Coronary artery (tissue), 2 donors: Measurements from ENCODE around the gene PDE4DIP.
"Not testable (repeated sequence)": the region's sequence is repeated elsewhere in the genome, so short reads cannot be mapped to it uniquely, and the experiment has no call there.

Experiments
- DNase-seq: peaks from one replicate; pipeline ENCODE4 v3.0.0-alpha.2; 2017; ENCODE audit warnings: low spot score
- H3K27ac ChIP-seq, 2 donors: fragments of 200-600 bp; sonication (generic); one replicate each; pipeline ENCODE4 v1.5.1; 2016 to 2019
- H3K4me3 ChIP-seq: fragments of 200-600 bp; sonication (generic); 2 replicates; pipeline ENCODE4 v1.5.1; 2016; ENCODE audit warnings: mild to moderate bottlenecking, moderate library complexity

PDE4DIP gene

DNA sequence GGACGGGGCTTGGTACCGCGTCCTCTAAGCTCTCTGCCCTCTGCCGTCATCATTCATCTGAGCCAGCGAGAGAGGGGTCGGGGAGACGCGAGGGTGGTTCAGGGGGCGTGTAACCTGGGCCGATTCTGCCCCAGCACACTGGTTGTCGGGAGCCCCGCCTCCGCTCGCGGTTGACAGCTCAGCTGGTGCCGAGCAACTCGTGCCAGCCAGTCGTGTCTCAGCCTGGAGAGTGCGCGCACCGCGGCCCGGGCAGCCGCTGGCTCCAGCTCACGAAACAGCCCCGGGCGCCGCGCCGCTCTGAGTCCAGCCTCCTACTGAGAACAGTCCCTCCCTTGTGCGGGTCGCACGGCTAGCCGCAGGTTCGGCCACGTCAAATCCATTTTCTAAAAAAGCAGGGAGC lies at the start of gene PDE4DIP:
TSS of gene PDE4DIP (plus strand) at position 209 of the 400 bp plus-strand sequence. CDS start 347 bp downstream, outside the sequence.
- not testable (repeated sequence) for H3K27ac ChIP-seq, DNase-seq, H3K4me3 ChIP-seq

- not testable (repeated sequence) for H3K27ac ChIP-seq
These were observed 35.8 kb upstream of the PDE4DIP start for GRCh38 chr1:148808268-148808928.

GRCh38 chr1:148808929-148809283 lies 35.3 kb upstream of the PDE4DIP start:
- H3K4me3 ChIP-seq, DNase-seq, H3K27ac ChIP-seq: not testable (repeated sequence)

More at GRCh38 chr1:148808268-148808928, 35.8 kb upstream of the PDE4DIP start:
- H3K4me3 ChIP-seq, DNase-seq: not testable (repeated sequence)

DNA sequence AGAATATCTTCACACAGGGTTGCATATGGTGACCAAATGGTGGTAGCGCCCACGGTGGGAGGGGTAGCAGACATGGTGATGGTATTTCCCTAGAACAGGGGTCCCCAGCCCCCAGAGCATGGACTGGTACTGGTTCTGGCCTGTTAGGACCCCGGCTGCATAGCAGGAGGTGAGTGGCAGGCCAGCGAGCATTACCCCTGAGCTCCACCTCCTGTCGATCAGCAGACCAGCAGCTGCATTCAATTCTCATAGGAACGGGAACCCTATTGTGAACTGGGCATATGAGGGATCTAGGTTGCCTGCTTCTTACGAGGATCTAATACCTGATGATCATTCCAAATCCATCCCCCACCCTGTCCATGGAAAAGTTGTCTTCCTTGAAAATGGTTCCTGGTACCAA lies 22.0 kb upstream of the PDE4DIP start:
- H3K27ac ChIP-seq, H3K4me3 ChIP-seq, DNase-seq: not testable (repeated sequence)

- H3K4me3 ChIP-seq, DNase-seq, H3K27ac ChIP-seq: not testable (repeated sequence)
These were observed 20.4 kb upstream of the PDE4DIP start for GRCh38 chr1:148823822-148824221.

DNA sequence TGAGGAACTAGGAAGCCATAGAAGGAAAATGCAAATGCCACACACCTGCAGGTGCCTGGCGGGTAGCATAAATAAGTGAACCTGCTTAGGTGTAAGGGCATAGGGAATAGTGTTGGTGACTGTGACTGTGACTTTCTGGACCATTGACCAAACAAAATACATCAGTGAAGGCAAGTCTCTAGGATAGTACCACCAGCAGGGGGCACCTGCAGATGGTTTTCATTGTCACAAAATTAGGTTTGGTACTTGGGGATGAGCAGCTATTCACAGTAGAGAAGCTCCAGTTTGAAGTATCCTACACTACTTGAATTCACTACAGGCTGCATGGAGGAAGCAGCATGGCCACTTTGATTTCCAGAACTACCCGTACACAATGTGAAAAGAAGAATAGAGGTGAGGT lies 19.2 kb upstream of the PDE4DIP start:
- H3K27ac ChIP-seq, DNase-seq, H3K4me3 ChIP-seq: not testable (repeated sequence)

- H3K4me3 ChIP-seq, H3K27ac ChIP-seq, DNase-seq: not testable (repeated sequence)
These were observed 15.7 kb upstream of the PDE4DIP start for GRCh38 chr1:148828531-148828930.

- not testable (repeated sequence) for H3K27ac ChIP-seq, DNase-seq, H3K4me3 ChIP-seq
These were observed 15.3 kb upstream of the PDE4DIP start for GRCh38 chr1:148828962-148829361.

DNA sequence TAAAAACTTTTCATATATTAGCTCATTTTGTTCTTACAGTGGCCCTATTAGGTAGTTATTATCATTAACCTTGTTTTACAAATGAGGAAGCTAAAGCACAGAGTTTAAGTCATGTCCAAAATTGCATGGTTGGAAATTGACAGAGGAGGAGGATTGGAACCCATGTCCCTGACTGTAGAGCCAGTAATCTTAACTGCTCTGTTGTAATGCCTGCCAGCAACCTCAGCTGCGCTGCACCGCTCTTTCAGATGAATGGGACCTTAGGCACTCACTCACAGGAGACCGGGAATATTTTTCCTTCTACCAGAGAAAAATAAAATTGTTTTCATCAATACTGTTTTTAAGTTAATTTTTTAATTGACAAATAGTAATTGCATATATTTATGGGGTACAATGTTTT lies 14.9 kb upstream of the PDE4DIP start:
- not testable (repeated sequence) for H3K4me3 ChIP-seq, DNase-seq, H3K27ac ChIP-seq

- not testable (repeated sequence) for H3K4me3 ChIP-seq, DNase-seq, H3K27ac ChIP-seq
These were observed 3.0 kb upstream of the PDE4DIP start for GRCh38 chr1:148841262-148841661.

GRCh38 chr1:148844651-148845050 lies 423 bp downstream of the PDE4DIP start:
- not testable (repeated sequence) for DNase-seq, H3K27ac ChIP-seq

DNA sequence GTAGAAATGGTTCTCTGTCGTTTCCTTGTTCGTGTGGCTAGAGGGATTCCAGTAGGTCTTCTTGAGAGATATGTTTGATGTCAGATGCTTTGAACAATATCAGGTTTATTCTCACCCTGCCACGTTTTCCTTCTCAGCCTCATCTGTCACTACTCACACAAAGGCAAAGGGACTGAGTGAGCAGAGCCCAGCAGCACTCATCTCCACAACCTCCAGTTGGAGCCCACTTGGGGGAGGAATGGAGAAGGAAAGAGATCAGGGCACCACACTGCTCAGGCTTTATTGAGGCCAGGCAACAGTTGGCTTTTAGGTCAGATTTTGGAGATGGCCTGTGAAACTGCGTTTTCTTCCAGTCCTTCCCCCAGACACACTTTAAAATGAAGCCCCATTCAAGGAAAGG lies 840 bp downstream of the PDE4DIP start:
- not testable (repeated sequence) for H3K4me3 ChIP-seq, DNase-seq, H3K27ac ChIP-seq

More at GRCh38 chr1:148844651-148845050, 423 bp downstream of the PDE4DIP start:
- H3K4me3 ChIP-seq: not testable (repeated sequence)

GRCh38 chr1:148850347-148850746 lies 6.1 kb downstream of the PDE4DIP start:
- H3K4me3 ChIP-seq, DNase-seq, H3K27ac ChIP-seq: not testable (repeated sequence)

DNA sequence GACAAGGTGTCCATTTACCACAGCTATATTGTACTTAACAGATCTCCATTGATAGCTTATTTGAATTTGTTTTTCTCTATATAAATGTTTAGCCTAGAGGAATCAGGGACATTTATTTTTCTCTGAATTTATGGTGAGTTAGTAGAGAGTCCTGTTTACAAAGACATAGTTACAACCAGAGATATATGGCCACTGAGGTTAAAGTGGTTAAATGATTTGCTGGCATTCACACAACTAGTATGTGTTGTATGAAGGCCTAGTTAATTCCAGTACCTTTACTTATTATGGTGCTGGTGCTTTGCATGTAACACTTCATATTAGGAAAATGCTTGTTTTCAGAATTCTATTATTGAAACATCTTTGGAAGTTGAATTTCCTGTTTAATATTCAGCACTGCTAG lies 6.6 kb downstream of the PDE4DIP start:
- not testable (repeated sequence) for H3K27ac ChIP-seq, H3K4me3 ChIP-seq, DNase-seq

DNA sequence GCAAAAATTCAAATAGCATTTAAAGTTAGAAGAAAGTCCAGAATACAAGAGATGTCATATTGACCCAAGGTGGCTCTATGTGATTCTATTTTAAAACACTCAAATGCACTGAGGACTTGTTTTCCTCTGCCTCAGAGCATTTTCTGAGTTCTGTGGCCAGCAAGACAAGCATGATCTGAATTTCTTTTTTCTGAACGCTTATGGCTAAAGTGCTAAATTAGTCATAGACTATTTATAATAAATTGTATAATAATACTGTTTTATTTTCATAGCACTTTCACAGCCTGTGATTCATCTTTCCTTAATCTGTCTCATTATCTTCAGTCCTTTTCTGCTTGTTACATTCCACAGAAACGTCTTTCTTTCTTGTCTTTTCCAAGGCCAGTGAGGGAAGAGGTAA lies 7.5 kb downstream of the PDE4DIP start:
- DNase-seq, H3K27ac ChIP-seq, H3K4me3 ChIP-seq: not testable (repeated sequence)

DNA sequence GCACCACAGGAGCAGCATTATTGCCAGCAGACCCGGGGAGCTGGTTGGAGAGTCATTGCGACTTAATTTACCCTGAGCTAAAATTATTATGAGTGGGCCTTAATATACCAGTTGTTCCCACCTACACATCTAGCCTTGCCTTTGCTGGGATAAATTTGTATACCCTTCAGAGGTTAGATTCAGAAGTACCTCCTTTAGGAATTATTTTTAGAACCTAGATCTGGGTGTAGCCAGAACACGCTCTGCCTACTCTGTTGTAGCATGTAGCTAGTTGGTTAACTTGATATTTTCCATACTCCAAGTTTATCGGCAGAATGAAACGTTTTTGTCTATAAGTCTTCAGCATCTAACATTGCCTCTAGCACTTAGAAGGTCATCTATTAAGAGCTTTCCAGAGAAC lies 9.1 kb downstream of the PDE4DIP start:
- not testable (repeated sequence) for H3K27ac ChIP-seq, H3K4me3 ChIP-seq, DNase-seq

DNA sequence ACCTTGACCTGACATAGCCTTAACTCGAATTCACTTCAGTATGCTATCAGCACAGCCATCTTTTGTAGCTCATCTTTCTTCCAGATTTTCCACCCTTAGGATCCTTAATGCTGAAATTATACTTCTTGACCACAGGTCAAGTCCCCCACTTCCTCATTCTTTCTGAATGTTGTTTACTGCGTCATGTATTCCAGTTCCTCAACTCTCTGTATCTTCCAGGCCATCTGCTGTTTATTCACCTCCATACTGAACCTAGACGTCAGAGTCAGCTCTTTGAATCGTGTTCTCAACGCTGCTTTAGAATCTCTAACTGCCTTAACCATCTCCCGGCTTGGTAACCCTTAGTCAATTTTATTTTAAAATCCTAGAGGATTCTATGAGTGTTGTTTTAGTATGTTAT lies 9.8 kb downstream of the PDE4DIP start:
- H3K27ac ChIP-seq, DNase-seq, H3K4me3 ChIP-seq: not testable (repeated sequence)

DNA sequence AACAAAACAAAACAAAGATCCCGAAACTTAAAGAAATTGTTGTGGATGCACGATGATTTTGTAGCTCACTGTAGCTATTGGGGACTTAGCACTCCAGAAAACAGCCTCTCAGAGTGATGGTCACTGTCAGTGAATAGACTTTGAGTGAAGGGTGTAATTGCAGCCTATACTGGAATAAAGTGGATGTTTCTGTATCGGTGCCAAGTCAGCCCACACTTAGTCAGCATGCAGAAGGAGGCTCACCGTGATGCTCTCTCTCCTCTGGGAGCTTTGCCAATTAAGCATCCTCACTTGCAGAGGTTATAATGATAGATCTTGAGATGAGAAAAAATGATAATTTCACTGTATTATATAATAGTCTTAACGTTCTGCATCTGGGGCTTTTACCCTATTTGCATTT lies 11.1 kb downstream of the PDE4DIP start:
- not testable (repeated sequence) for H3K27ac ChIP-seq, H3K4me3 ChIP-seq, DNase-seq

GRCh38 chr1:148860049-148860448 lies 15.8 kb downstream of the PDE4DIP start:
- not testable (repeated sequence) for DNase-seq, H3K4me3 ChIP-seq, H3K27ac ChIP-seq

- not testable (repeated sequence) for H3K27ac ChIP-seq, DNase-seq, H3K4me3 ChIP-seq
These were observed 16.5 kb downstream of the PDE4DIP start for GRCh38 chr1:148860579-148861259.
